Measurements from ENCODE around the gene TSPYL2. TPM values are rescaled to one million over a fixed set of nuclear protein-coding genes. Genes with fewer than 3 reads are reported as not detected.

TSPYL2 gene
- total RNA-seq, 1 donor from 2014 or later: 31.5 TPM

GRCh38 chrX:53086464-53086863 lies 4.3 kb downstream of the TSPYL2 start:
- H3K4me3 Mint-ChIP-seq (ENCODE audit: unreplicated experiment): no peak overlapping the region
- peaks cover 54% of the 10 kb centered on the region for H4K20me1 ChIP-seq (ENCODE audit: insufficient read depth, low read length)
- H3K9ac ChIP-seq (ENCODE audit: low read length): no peak overlapping the region
- no peak overlapping the region for H3K27ac ChIP-seq (ENCODE audit: low read depth, low read length)
- H3K27me3 ChIP-seq (ENCODE audit: insufficient read depth, low read length): no peaks in the 10 kb centered on the region
- no peak for TF ChIP-seq EZH2 (IDR thresholded peaks at IDR 0.05; ENCODE audit: insufficient read depth, low read length)
- FAIRE-seq (no peak), DNase-seq (ENCODE audit: low read depth) (no peak)
- peaks cover 10% of the 10 kb centered on the region for H3K36me3 Mint-ChIP-seq (ENCODE audit: low read depth, unreplicated experiment)
- peaks cover 19% of the 10 kb centered on the region for H3K4me1 Mint-ChIP-seq (ENCODE audit: low read depth, unreplicated experiment)
- no peaks in the 10 kb centered on the region for H3K9me3 ChIP-seq (ENCODE audit: insufficient read depth, low read depth, low read length)
- H3K4me2 ChIP-seq (ENCODE audit: low read length): peak overlapping the region; percentile 36
- H3K27me3 Mint-ChIP-seq (ENCODE audit: low read depth, unreplicated experiment): no peaks in the 10 kb centered on the region
- H3K27ac Mint-ChIP-seq (ENCODE audit: unreplicated experiment): peak overlapping the region; percentile 53
- no peaks in the 10 kb centered on the region for H3K9me3 Mint-ChIP-seq (ENCODE audit: unreplicated experiment)
- H3K36me3 ChIP-seq (ENCODE audit: insufficient read depth, low read length): peaks cover 10% of the 10 kb centered on the region
- H2AFZ ChIP-seq (ENCODE audit: low read depth, low read length): no peak overlapping the region
- H3K4me1 ChIP-seq (ENCODE audit: insufficient read depth, low read length): peaks cover 21% of the 10 kb centered on the region
- H3K4me3 ChIP-seq (ENCODE audit: insufficient read depth, low read depth, low read length): no peak overlapping the region
- peaks cover 38% of the 10 kb centered on the region for H3K79me2 ChIP-seq (ENCODE audit: insufficient read depth, low read length)

- H3K36me3 Mint-ChIP-seq (ENCODE audit: low read depth, unreplicated experiment): peaks cover 10% of the 10 kb centered on the region
- peak overlapping the region; percentile 26 for H3K27ac Mint-ChIP-seq (ENCODE audit: unreplicated experiment)
- Histone ChIP-seq H3K9me3 (ENCODE audit: insufficient read depth, low read depth, low read length) (no peaks in the 10 kb centered on the region), H3K4me2 (ENCODE audit: low read length) (peak overlapping the region; percentile 95), H3K9ac (ENCODE audit: low read length) (no peak overlapping the region), H3K79me2 (ENCODE audit: insufficient read depth, low read length) (peaks cover 38% of the 10 kb centered on the region), H3K4me3 (ENCODE audit: insufficient read depth, low read depth, low read length) (no peak overlapping the region), H3K27ac (ENCODE audit: low read depth, low read length) (no peak overlapping the region), H2AFZ (ENCODE audit: low read depth, low read length) (no peak overlapping the region), H3K4me1 (ENCODE audit: insufficient read depth, low read length) (peaks cover 21% of the 10 kb centered on the region), H3K27me3 (ENCODE audit: insufficient read depth, low read length) (no peaks in the 10 kb centered on the region), H4K20me1 (ENCODE audit: insufficient read depth, low read length) (peaks cover 54% of the 10 kb centered on the region), H3K36me3 (ENCODE audit: insufficient read depth, low read length) (peaks cover 10% of the 10 kb centered on the region)
- no peaks in the 10 kb centered on the region for H3K9me3 Mint-ChIP-seq (ENCODE audit: unreplicated experiment)
- no peaks in the 10 kb centered on the region for H3K27me3 Mint-ChIP-seq (ENCODE audit: low read depth, unreplicated experiment)
- FAIRE-seq: peak; percentile 93
- H3K4me3 Mint-ChIP-seq (ENCODE audit: unreplicated experiment): peak overlapping the region; percentile 71
- no peak for DNase-seq (ENCODE audit: low read depth)
- TF ChIP-seq CTCF (IDR thresholded peaks at IDR 0.05; ENCODE audit: insufficient read depth, low read depth, low read length) (no peak), EZH2 (IDR thresholded peaks at IDR 0.05; ENCODE audit: insufficient read depth, low read length) (no peak)
- peaks cover 19% of the 10 kb centered on the region for H3K4me1 Mint-ChIP-seq (ENCODE audit: low read depth, unreplicated experiment)
These were observed 5.2 kb downstream of the TSPYL2 start for GRCh38 chrX:53087388-53087831.

DNA sequence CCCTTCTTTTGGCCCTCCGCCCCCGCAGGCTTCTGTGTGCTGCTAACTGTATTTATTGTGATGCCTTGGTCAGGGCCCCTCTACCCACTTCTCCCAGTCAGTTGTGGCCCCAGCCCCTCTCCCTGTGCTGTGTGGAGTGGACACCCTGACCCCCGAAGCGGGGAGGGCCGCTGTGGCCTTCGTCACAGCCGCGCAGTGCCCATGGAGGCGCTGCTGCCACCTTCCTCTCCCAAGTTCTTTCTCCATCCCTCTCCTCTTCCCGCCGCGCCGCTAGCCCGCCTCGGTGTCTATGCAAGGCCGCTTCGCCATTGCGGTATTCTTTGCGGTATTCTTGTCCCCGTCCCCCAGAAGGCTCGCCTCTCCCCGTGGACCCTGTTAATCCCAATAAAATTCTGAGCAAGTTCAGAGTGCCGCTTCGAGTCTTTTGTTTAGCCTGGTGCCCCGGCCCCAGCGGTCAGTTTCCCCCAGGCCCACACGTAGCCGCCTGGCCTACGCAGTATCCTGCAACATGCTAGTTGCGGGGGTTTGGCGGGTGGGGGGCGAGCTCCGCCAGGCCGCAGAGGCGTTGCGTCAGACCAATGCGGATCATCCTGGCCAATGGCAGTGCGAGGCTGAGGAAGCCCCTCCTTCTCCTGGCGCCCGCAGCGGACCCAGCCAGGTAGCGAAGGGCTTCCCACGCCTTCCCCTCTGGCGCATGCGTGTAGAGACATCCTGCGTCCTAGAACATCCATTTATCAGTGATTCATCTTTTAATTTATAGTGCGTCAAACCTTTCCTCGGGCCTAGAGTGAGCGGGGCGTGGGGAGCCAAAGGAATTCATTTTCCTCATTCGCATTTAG lies 6.2 kb downstream of the TSPYL2 start:
- TF ChIP-seq CTCF (IDR thresholded peaks at IDR 0.05; ENCODE audit: insufficient read depth, low read depth, low read length): no peak
- TF ChIP-seq EZH2 (IDR thresholded peaks at IDR 0.05; ENCODE audit: insufficient read depth, low read length): no peak
- H3K36me3 Mint-ChIP-seq (ENCODE audit: low read depth, unreplicated experiment): peaks cover 10% of the 10 kb centered on the region
- Histone ChIP-seq H3K79me2 (ENCODE audit: insufficient read depth, low read length) (peaks cover 29% of the 10 kb centered on the region), H3K4me2 (ENCODE audit: low read length) (peak overlapping the region; percentile 95), H4K20me1 (ENCODE audit: insufficient read depth, low read length) (peaks cover 45% of the 10 kb centered on the region), H2AFZ (ENCODE audit: low read depth, low read length) (peak overlapping the region; percentile 54), H3K9ac (ENCODE audit: low read length) (peak overlapping the region; percentile 88), H3K4me3 (ENCODE audit: insufficient read depth, low read depth, low read length) (peak overlapping the region; percentile 61), H3K4me1 (ENCODE audit: insufficient read depth, low read length) (peaks cover 18% of the 10 kb centered on the region), H3K27me3 (ENCODE audit: insufficient read depth, low read length) (no peaks in the 10 kb centered on the region), H3K36me3 (ENCODE audit: insufficient read depth, low read length) (peaks cover 10% of the 10 kb centered on the region), H3K9me3 (ENCODE audit: insufficient read depth, low read depth, low read length) (no peaks in the 10 kb centered on the region), H3K27ac (ENCODE audit: low read depth, low read length) (peak overlapping the region; percentile 86)
- H3K27me3 Mint-ChIP-seq (ENCODE audit: low read depth, unreplicated experiment): no peaks in the 10 kb centered on the region
- no peaks in the 10 kb centered on the region for H3K9me3 Mint-ChIP-seq (ENCODE audit: unreplicated experiment)
- DNase-seq (ENCODE audit: low read depth) (peak; percentile 76), FAIRE-seq (peak; percentile 82)
- peaks cover 19% of the 10 kb centered on the region for H3K4me1 Mint-ChIP-seq (ENCODE audit: low read depth, unreplicated experiment)
- peak overlapping the region; percentile 84 for H3K4me3 Mint-ChIP-seq (ENCODE audit: unreplicated experiment)
- peak overlapping the region; percentile 84 for H3K27ac Mint-ChIP-seq (ENCODE audit: unreplicated experiment)

All from astrocyte (in vitro differentiated cells and primary cell).